ENCODE measurements around the gene TP53TG3. TPM values are rescaled to one million over a fixed set of nuclear protein-coding genes. Genes with fewer than 3 reads are reported as not detected.

TP53TG3 gene
- 0.39 to 1.1 TPM (median 0.60 TPM) in 5 replicates for total RNA-seq (2022; extraction: Qiagen RNA extraction)

GRCh38 chr16:32676065-32676464 lies at the start of gene TP53TG3:
TP53TG3 (minus strand) TSS chr16:32676165; CDS start chr16:32676097, 68 bp downstream.

